Measurements from ENCODE around the gene TMPRSS6.

Gene TMPRSS6

DNA sequence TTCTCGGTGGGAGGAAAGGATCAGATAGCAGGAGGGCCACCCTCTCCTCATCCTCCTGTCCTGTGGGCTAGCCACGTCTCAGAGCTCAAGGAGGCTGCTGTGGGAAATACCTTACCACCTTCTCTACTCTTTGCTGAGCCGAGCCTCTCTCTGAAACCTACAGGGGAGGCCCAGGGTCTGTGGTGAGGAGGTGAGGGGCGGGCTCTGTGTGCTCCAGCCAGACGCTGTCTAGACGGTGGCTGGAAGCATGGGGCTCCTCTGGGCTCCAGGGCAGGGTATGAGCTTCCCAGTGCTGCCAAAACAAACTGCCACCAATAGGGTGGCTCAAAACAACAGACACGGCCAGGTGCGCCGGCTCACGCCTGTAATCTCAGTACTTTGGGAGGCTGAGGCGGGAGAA lies 5.5 kb upstream of the TMPRSS6 start:
- no peak for TF ChIP-seq TAF1 (IDR thresholded peaks at IDR 0.05; ENCODE audit: borderline replicate concordance, insufficient read depth, low read length)
- no peak for TF ChIP-seq POLR2AphosphoS5 (IDR thresholded peaks at IDR 0.05; ENCODE audit: low read depth, low read length)
- TF ChIP-seq, protein P1, sequence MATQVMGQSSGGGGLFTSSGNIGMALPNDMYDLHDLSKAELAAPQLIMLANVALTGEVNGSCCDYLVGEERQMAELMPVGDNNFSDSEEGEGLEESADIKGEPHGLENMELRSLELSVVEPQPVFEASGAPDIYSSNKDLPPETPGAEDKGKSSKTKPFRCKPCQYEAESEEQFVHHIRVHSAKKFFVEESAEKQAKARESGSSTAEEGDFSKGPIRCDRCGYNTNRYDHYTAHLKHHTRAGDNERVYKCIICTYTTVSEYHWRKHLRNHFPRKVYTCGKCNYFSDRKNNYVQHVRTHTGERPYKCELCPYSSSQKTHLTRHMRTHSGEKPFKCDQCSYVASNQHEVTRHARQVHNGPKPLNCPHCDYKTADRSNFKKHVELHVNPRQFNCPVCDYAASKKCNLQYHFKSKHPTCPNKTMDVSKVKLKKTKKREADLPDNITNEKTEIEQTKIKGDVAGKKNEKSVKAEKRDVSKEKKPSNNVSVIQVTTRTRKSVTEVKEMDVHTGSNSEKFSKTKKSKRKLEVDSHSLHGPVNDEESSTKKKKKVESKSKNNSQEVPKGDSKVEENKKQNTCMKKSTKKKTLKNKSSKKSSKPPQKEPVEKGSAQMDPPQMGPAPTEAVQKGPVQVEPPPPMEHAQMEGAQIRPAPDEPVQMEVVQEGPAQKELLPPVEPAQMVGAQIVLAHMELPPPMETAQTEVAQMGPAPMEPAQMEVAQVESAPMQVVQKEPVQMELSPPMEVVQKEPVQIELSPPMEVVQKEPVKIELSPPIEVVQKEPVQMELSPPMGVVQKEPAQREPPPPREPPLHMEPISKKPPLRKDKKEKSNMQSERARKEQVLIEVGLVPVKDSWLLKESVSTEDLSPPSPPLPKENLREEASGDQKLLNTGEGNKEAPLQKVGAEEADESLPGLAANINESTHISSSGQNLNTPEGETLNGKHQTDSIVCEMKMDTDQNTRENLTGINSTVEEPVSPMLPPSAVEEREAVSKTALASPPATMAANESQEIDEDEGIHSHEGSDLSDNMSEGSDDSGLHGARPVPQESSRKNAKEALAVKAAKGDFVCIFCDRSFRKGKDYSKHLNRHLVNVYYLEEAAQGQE (IDR thresholded peaks at IDR 0.05; ENCODE audit: insufficient read depth in 1 of 2, low read depth in 2 of 2, low read length in 2 of 2) = no peak
- no peak for TF ChIP-seq SIN3A (IDR thresholded peaks at IDR 0.05; ENCODE audit: borderline replicate concordance, insufficient read depth, low read length)
- no peak for TF ChIP-seq FOXP2 (optimal IDR thresholded peaks at IDR 0.05; ENCODE audit: borderline replicate concordance, extremely low read depth, extremely low read length, insufficient read depth)

- TF ChIP-seq SIN3A (IDR thresholded peaks at IDR 0.05; ENCODE audit: borderline replicate concordance, insufficient read depth, low read length) (no peak), FOXP2 (optimal IDR thresholded peaks at IDR 0.05; ENCODE audit: borderline replicate concordance, extremely low read depth, extremely low read length, insufficient read depth) (no peak), POLR2AphosphoS5 (IDR thresholded peaks at IDR 0.05; ENCODE audit: low read depth, low read length) (no peak), TAF1 (IDR thresholded peaks at IDR 0.05; ENCODE audit: borderline replicate concordance, insufficient read depth, low read length) (no peak)
- TF ChIP-seq, protein P1 (IDR thresholded peaks at IDR 0.05; ENCODE audit: insufficient read depth in 1 of 2, low read depth in 2 of 2, low read length in 2 of 2) = no peak
Measured at GRCh38 chr22:37113757-37114156, 4.2 kb upstream of the TMPRSS6 start.

DNA sequence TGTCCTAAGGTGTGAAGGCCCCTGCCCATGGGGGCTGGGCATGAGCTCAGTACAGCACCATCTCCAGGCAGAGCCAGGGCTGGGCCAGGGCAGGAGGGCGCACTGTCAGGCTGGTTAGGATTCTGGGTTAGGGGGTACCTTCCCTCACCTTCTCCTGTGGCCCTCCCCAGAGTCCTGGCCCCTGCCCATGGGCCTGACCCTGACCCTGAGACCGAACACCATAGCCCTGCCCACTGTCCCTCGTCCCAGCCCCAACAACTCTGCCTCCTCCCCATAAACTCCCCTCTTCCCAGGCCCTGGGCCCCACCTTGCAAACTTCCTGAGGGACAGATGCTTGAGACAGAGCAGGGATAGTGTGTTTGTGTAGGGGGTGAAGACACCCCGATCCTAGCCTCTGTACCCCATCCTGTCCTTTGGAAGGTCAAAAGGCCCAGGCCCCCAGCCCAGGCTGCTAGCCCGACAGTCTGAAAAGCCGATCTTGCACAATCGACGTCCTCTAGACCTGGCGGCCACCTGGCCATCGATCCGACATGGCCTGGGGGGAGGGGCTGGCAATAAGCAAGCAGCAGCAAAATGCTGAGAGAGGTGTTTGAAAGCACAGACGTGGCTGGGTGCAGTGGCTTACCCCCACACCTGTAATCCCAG lies 2.7 kb upstream of the TMPRSS6 start:
- TF ChIP-seq POLR2AphosphoS5 (IDR thresholded peaks at IDR 0.05; ENCODE audit: low read depth, low read length) (no peak), FOXP2 (optimal IDR thresholded peaks at IDR 0.05; ENCODE audit: borderline replicate concordance, extremely low read depth, extremely low read length, insufficient read depth) (no peak), TAF1 (IDR thresholded peaks at IDR 0.05; ENCODE audit: borderline replicate concordance, insufficient read depth, low read length) (no peak)

DNA sequence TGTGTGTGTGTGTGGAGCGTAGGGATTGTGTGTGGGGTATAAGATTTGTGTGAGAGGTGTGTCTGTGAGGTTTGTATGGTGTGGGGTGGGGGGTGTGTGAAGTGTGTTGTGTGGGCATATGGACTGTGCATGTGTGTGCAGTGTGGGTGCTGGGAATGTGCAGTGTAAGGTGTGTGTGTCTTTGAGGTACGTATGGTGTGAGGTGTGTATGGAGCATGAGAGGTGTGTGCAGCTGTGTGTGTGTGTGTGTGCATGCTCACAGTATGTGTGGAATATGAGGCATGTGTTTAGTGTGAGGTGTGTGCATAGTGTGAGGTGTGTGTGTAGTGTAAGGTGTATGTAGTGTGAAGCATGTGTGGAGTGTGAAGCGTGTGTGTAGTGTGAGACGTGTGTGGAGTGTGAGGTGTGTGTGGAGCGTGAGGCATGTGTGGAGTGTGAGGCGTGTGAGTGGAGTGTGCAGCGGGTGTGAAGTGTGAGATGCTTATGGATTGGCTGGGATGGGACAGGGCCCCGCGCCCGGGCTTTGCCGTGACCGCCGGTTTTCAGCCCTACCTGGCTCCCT lies 1.7 kb upstream of the TMPRSS6 start:
- TF ChIP-seq TAF1 (IDR thresholded peaks at IDR 0.05; ENCODE audit: borderline replicate concordance, insufficient read depth, low read length) (no peak), POLR2AphosphoS5 (IDR thresholded peaks at IDR 0.05; ENCODE audit: low read depth, low read length) (no peak), SIN3A (IDR thresholded peaks at IDR 0.05; ENCODE audit: borderline replicate concordance, insufficient read depth, low read length) (no peak)
- TF ChIP-seq, protein P1 (IDR thresholded peaks at IDR 0.05; ENCODE audit: insufficient read depth in 1 of 2, low read depth in 2 of 2, low read length in 2 of 2) = no peak

DNA sequence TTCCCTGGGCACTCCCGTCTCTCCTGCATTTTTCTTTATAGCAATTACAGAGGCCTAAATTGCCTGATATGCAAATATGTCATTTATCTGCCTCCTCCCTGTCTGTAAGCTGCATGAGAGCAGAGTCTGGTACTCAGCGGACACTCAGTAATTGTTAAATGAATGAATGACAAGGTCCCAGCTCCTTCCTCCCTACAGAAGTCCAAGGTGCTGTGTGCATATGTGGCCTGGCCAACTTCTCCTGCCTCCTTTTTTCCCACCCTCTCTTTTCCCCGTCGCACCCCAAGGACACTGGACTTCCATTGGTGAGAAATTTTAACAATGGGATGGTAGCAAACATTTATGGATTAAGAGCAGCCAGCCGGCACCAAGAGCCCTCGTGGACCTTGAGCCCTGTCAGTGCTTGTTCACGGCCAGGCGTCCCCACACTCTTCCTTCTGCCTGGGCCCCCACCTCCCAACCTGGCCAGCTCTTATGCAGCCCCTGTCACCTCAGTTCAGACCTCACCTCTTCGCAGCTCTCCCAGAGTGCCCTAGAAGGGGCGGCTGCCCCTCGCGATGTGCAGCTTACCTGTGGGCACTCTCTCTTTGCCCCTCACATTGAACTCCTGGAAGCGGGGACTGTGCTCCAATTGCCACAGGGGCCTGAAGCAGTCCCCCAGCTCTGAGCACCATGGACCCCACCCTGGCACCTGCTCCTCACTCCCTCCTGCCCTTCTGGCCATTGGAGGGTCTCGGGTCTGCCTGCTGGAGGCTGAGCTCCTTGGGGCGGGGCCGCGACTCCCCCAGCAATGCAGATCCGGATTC lies 1.5 kb downstream of the TMPRSS6 start:
- no peak for TF ChIP-seq POLR2AphosphoS5 (IDR thresholded peaks at IDR 0.05; ENCODE audit: low read depth, low read length)
- TF ChIP-seq SIN3A (IDR thresholded peaks at IDR 0.05; ENCODE audit: borderline replicate concordance, insufficient read depth, low read length) = no peak
- no peak for TF ChIP-seq FOXP2 (optimal IDR thresholded peaks at IDR 0.05; ENCODE audit: borderline replicate concordance, extremely low read depth, extremely low read length, insufficient read depth)
- TF ChIP-seq, protein P1 (IDR thresholded peaks at IDR 0.05; ENCODE audit: insufficient read depth in 1 of 2, low read depth in 2 of 2, low read length in 2 of 2) = no peak
- no peak for TF ChIP-seq TAF1 (IDR thresholded peaks at IDR 0.05; ENCODE audit: borderline replicate concordance, insufficient read depth, low read length)
